IMR-90 (cell line): Measurements from ENCODE around the gene MBD1. TPM values are rescaled to one million over a fixed set of nuclear protein-coding genes. Genes with fewer than 3 reads are reported as not detected.

Source experiments
- ATAC-seq: fragments of 200-7000 bp; cut with Tn5 transposase; 2 replicates; pipeline ENCODE4 v1.9.1; 2020; ENCODE audit warnings: low read depth, mild to moderate bottlenecking, moderate library complexity
- BruUV-seq: library from RNA; stranded (reverse); fragments of 400-500 nt; replicated peaks from 2 replicates; lab custom pipeline; 2021; lab: Mats Ljungman, UMichigan
- CTCF ChIA-PET: fragments of 300-600 bp; formaldehyde crosslinking; extraction: SDS; loops from one replicate; lab custom pipeline; 2021; ENCODE audit warnings: antibody characterized with exemption; lab: Yijun Ruan, JAX
- POLR2A ChIA-PET: fragments of 300-600 bp; sonication (Branson Sonifier 250); formaldehyde crosslinking; loops from one replicate; lab custom pipeline; 2022; ENCODE audit warnings: antibody characterized with exemption; ENCODE audit not compliant: unreplicated experiment; lab: Charles Lee
- DNase-seq: peaks from one replicate; pipeline ENCODE4 v3.0.0; 2013
- H2AFZ ChIP-seq: replicated peaks from 2 replicates; pipeline ENCODE3; 2013; ENCODE audit warnings: low read length, mild to moderate bottlenecking; ENCODE audit not compliant: poor library complexity
- H2AK5ac ChIP-seq: 2 replicates; pipeline ENCODE4 v1.6.1; 2013; ENCODE audit warnings: low read depth, low read length, inconsistent platforms
- H2AK9ac ChIP-seq: replicated peaks from 2 replicates; pipeline ENCODE3; 2013; ENCODE audit warnings: mild to moderate bottlenecking, low read depth, low read length, moderate library complexity; ENCODE audit not compliant: poor library complexity
- H2BK120ac ChIP-seq: 2 replicates; pipeline ENCODE4 v1.6.1; 2013; ENCODE audit warnings: low read depth, low read length, inconsistent platforms
- H2BK15ac ChIP-seq: 3 replicates; pipeline ENCODE4 v1.6.1; 2013; ENCODE audit warnings: low read depth, low read length, inconsistent platforms
- H2BK20ac ChIP-seq: 2 replicates; pipeline ENCODE4 v1.6.1; 2013; ENCODE audit warnings: low read depth, mild to moderate bottlenecking, inconsistent platforms, low read length, moderate library complexity
- H2BK5ac ChIP-seq: 2 replicates; pipeline ENCODE4 v1.6.1; 2013; ENCODE audit warnings: mild to moderate bottlenecking, low read depth, low read length, inconsistent platforms; ENCODE audit not compliant: poor library complexity, severe bottlenecking
- H3K14ac ChIP-seq: replicated peaks from 2 replicates; pipeline ENCODE4 v1.6.1; 2013; ENCODE audit warnings: low read depth, low read length, inconsistent platforms
- H3K18ac ChIP-seq: 2 replicates; pipeline ENCODE4 v1.6.1; 2013; ENCODE audit warnings: low read depth, low read length, control low read depth
- H3K23ac ChIP-seq: 2 replicates; pipeline ENCODE4 v1.6.1; 2013; ENCODE audit warnings: low read depth, low read length, inconsistent platforms
- H3K27ac ChIP-seq: 2 replicates; pipeline ENCODE4 v1.5.1; 2013; ENCODE audit warnings: mild to moderate bottlenecking, control low read depth, low read length; ENCODE audit not compliant: insufficient read depth
- H3K27me3 ChIP-seq: 2 replicates; pipeline ENCODE4 v1.6.1; 2013; ENCODE audit warnings: low read length; ENCODE audit not compliant: control insufficient read depth, insufficient read depth
- H3K36me3 ChIP-seq: 2 replicates; pipeline ENCODE4 v1.6.1; 2013; ENCODE audit warnings: low read length, mixed read lengths; ENCODE audit not compliant: control insufficient read depth, insufficient read depth
- H3K4ac ChIP-seq: 2 replicates; pipeline ENCODE4 v1.6.1; 2013; ENCODE audit warnings: low read depth, low read length, inconsistent platforms
- H3K4me1 ChIP-seq: 2 replicates; pipeline ENCODE4 v1.6.1; 2013; ENCODE audit warnings: low read length, mixed read lengths; ENCODE audit not compliant: control insufficient read depth, insufficient read depth
- H3K4me2 ChIP-seq: 2 replicates; pipeline ENCODE4 v1.6.1; 2013; ENCODE audit warnings: low read depth, mild to moderate bottlenecking, control low read depth, low read length, moderate library complexity
- H3K4me3 ChIP-seq: 2 replicates; pipeline ENCODE4 v1.5.1; 2013; ENCODE audit warnings: low read depth, mild to moderate bottlenecking, control low read depth, low read length, moderate library complexity; ENCODE audit not compliant: insufficient read depth
- H3K56ac ChIP-seq: 2 replicates; pipeline ENCODE4 v1.6.1; 2013; ENCODE audit warnings: low read length, inconsistent platforms; ENCODE audit not compliant: insufficient read depth; ENCODE audit errors: extremely low read depth
- H3K79me1 ChIP-seq, 2 experiments: 2 replicates each; pipeline ENCODE4 v1.6.1; 2013; ENCODE audit warnings: low read length in 2 of 2, inconsistent platforms in 1 of 2, low read depth in 1 of 2
- H3K9ac ChIP-seq: 2 replicates; pipeline ENCODE4 v1.6.1; 2013; ENCODE audit warnings: low read depth, low read length, control low read depth
- H3K9me1 ChIP-seq: 2 replicates; pipeline ENCODE4 v1.6.1; 2013; ENCODE audit warnings: low read length, inconsistent platforms; ENCODE audit not compliant: insufficient read depth
- H3K9me3 ChIP-seq: 2 replicates; pipeline ENCODE4 v1.6.1; 2013; ENCODE audit warnings: low read length; ENCODE audit not compliant: control insufficient read depth, insufficient read depth
- H4K20me1 ChIP-seq: 2 replicates; pipeline ENCODE4 v1.6.1; 2013; ENCODE audit warnings: low read length, inconsistent platforms; ENCODE audit not compliant: insufficient read depth
- H4K5ac ChIP-seq: 2 replicates; pipeline ENCODE4 v1.6.1; 2013; ENCODE audit warnings: mild to moderate bottlenecking, low read depth, low read length, control low read depth
- H4K8ac ChIP-seq, 2 experiments: 2 replicates each; pipeline ENCODE4 v1.6.1; 2013; ENCODE audit warnings: low read depth in 2 of 2, low read length in 2 of 2, control low read depth in 1 of 2, inconsistent platforms in 1 of 2
- H4K91ac ChIP-seq: 2 replicates; pipeline ENCODE4 v1.6.1; 2013; ENCODE audit warnings: low read depth, low read length, inconsistent platforms; ENCODE audit not compliant: insufficient read depth
- BHLHE40 ChIP-seq: fragments of 150-350 bp; IDR thresholded peaks from 2 replicates; pipeline ENCODE4 v1.6.1; 2016; ENCODE audit warnings: mild to moderate bottlenecking, low read depth, low read length
- CEBPB ChIP-seq: IDR thresholded peaks from 2 replicates; pipeline ENCODE4 v1.6.1; 2012; ENCODE audit warnings: low read depth, low read length, improper control_type of control experiment
- CTCF ChIP-seq: conservative IDR thresholded peaks from 2 replicates; pipeline ENCODE4 v1.5.1; 2012; ENCODE audit warnings: mild to moderate bottlenecking, low read depth, low read length, improper control_type of control experiment
- ELK1 ChIP-seq: fragments of 150-350 bp; IDR thresholded peaks from 2 replicates; pipeline ENCODE4 v1.6.1; 2016; ENCODE audit warnings: low read depth, mild to moderate bottlenecking, low read length, moderate library complexity, borderline replicate concordance
- MAFK ChIP-seq: IDR thresholded peaks from 2 replicates; pipeline ENCODE4 v1.6.1; 2012; ENCODE audit warnings: low read depth, low read length, improper control_type of control experiment
- MAZ ChIP-seq: IDR thresholded peaks from 2 replicates; pipeline ENCODE4 v1.6.1; 2012; ENCODE audit warnings: low read depth, mild to moderate bottlenecking, low read length, improper control_type of control experiment, moderate library complexity, borderline replicate concordance
- NFE2L2 ChIP-seq: fragments of 150-350 bp; IDR thresholded peaks from 2 replicates; pipeline ENCODE4 v1.6.1; 2016; ENCODE audit warnings: low read depth, mild to moderate bottlenecking, low read length
- POLR2A ChIP-seq: IDR thresholded peaks from 2 replicates; pipeline ENCODE4 v1.6.1; 2012; ENCODE audit warnings: mild to moderate bottlenecking, low read depth, low read length
- RAD21 ChIP-seq: IDR thresholded peaks from 2 replicates; pipeline ENCODE4 v1.6.1; 2012; ENCODE audit warnings: low read length, improper control_type of control experiment
- RCOR1 ChIP-seq: IDR thresholded peaks from 2 replicates; pipeline ENCODE4 v1.6.1; 2012; ENCODE audit warnings: mild to moderate bottlenecking, low read length, improper control_type of control experiment; ENCODE audit not compliant: insufficient replicate concordance
- RFX5 ChIP-seq: IDR thresholded peaks from 2 replicates; pipeline ENCODE4 v1.8.0; 2012; ENCODE audit warnings: low read depth, mild to moderate bottlenecking, low read length, moderate library complexity
- SMC3 ChIP-seq: fragments of 150-350 bp; IDR thresholded peaks from 2 replicates; pipeline ENCODE4 v1.6.1; 2016; ENCODE audit warnings: low read depth, mild to moderate bottlenecking, antibody characterized with exemption, low read length, moderate library complexity
- USF2 ChIP-seq: fragments of 150-350 bp; IDR thresholded peaks from 2 replicates; pipeline ENCODE4 v1.6.1; 2017; ENCODE audit warnings: mild to moderate bottlenecking, antibody characterized with exemption, low read length, low read depth
- WGBS, 2 experiments: methylation state at CpG; one replicate each; pipeline versions ENCODE4 v1.1.5 to v1.1.7; 2013; ENCODE audit warnings: missing lambda C conversion rate in 2 of 2; ENCODE audit not compliant: insufficient read length in 1 of 2; ENCODE audit errors: extremely low coverage in 2 of 2; 5-methylcytosine and 5-hydroxymethylcytosine counted together
- dilution Hi-C: fragments of 300-500 bp; cut with HindIII; formaldehyde crosslinking; loops from one replicate; pipeline ENCODE4 v1.14.3; 2018; ENCODE audit warnings: low sequenced_read_pairs; ENCODE audit not compliant: unreplicated experiment
- in situ Hi-C: fragments of 300-500 bp; cut with MboI; formaldehyde crosslinking; loops from 3 replicates; pipeline ENCODE4 v1.14.3; 2019; ENCODE audit warnings: low sequenced_read_pairs, inconsistent platforms, mixed read lengths
- intact Hi-C: fragments of 100-400 bp; cut with micrococcal nuclease; formaldehyde crosslinking; loops from 2 replicates; pipeline ENCODE4 v1.10.0; 2022
- polyA plus RNA-seq, 3 experiments: library from polyadenylated mRNA; depleted of rRNA; stranded (reverse); fragments of >200 nt; gene quantifications; 2 replicates each; pipeline ENCODE4 v1.2.3, GENCODE V29; 2012; ENCODE audit warnings: low replicate concordance in 1 of 3
- total RNA-seq: library from RNA; depleted of rRNA; stranded (reverse); fragments of >200 nt; gene quantifications from 2 replicates; pipeline ENCODE4 v1.2.3, GENCODE V29; 2012

MBD1 gene
- total and polyA plus RNA-seq, 2 of the 4 experiments (the other 2 are of a cell fraction), result 31.7 to 56.5 TPM

- H4K91ac ChIP-seq, result no peak overlapping the region
- peaks cover 35% of the 10 kb centered on the region for H3K36me3 ChIP-seq
- in situ Hi-C loops (loop anchor here (25.0 kb wide), 2 partner anchors 754 to 1646 kb away; partner anchors contain the start of gene SMAD4), intact Hi-C loops (loop anchor here (10.0 kb wide), 1 partner anchor 789 kb away; the partner anchor contains the start of gene RPL17), dilution Hi-C loops (no loop called here)
- no peak overlapping the region for H2BK120ac ChIP-seq
- no peak overlapping the region for H3K9ac ChIP-seq
- TF ChIP-seq BHLHE40 (no peak), ELK1 (no peak), SMC3 (no peak), USF2 (no peak), CTCF (no peak), MAZ (no peak), POLR2A (no peak), CEBPB (no peak), RCOR1 (no peak), RAD21 (no peak), MAFK (no peak), NFE2L2 (no peak), RFX5 (no peak)
- peaks cover 10% of the 10 kb centered on the region for H3K4me1 ChIP-seq
- H2AK5ac ChIP-seq, result no peak overlapping the region
- H3K4me2 ChIP-seq, result no peak overlapping the region
- POLR2A ChIA-PET, result no interaction called here
- H4K20me1 ChIP-seq, result peaks cover 7% of the 10 kb centered on the region; the same call in 1 of the 2 replicates
- H3K56ac ChIP-seq, result no peak overlapping the region
- H2BK20ac ChIP-seq, result no peak overlapping the region
- CTCF ChIA-PET, result no interaction called here
- no peak overlapping the region for H2AK9ac ChIP-seq
- H4K5ac ChIP-seq, result no peak overlapping the region
- ATAC-seq (no peak), DNase-seq (no peak)
- WGBS, 2 experiments, result 93% methylated on average over 10 of the region's 29 CpGs; no CpG with 5 or more reads in 1 of the 2 experiments
- H2BK15ac ChIP-seq, result no peak overlapping the region
- H2BK5ac ChIP-seq, result no peak overlapping the region
- H3K9me3 ChIP-seq, result no peaks in the 10 kb centered on the region
- no peak overlapping the region for H2AFZ ChIP-seq
- peaks cover 9% of the 10 kb centered on the region; the same call in 1 of the 2 replicates for H3K9me1 ChIP-seq
- no peak overlapping the region for H3K27ac ChIP-seq
- no peak overlapping the region for H3K23ac ChIP-seq
- no peak overlapping the region for H4K8ac ChIP-seq
- no peak overlapping the region for H3K18ac ChIP-seq
- H3K4ac ChIP-seq, result no peak overlapping the region
- H3K4me3 ChIP-seq, result no peak overlapping the region
- BruUV-seq, result no TSS peak
- H3K27me3 ChIP-seq, result no peaks in the 10 kb centered on the region
- H3K14ac ChIP-seq, result no peak overlapping the region
- peaks cover 20 to 48% of the 10 kb centered on the region in 2 experiments for H3K79me1 ChIP-seq
Measured at GRCh38 chr18:50283469-50284209, 2.3 kb upstream of the MBD1 start.
